ENCODE data around the gene LUZP2. TPM values are rescaled to one million over a fixed set of nuclear protein-coding genes. Genes with fewer than 3 reads are reported as not detected.

LUZP2 gene
- total RNA-seq, 4 donors from 2014 or later: under 0.01 TPM; not detected in 3

DNA sequence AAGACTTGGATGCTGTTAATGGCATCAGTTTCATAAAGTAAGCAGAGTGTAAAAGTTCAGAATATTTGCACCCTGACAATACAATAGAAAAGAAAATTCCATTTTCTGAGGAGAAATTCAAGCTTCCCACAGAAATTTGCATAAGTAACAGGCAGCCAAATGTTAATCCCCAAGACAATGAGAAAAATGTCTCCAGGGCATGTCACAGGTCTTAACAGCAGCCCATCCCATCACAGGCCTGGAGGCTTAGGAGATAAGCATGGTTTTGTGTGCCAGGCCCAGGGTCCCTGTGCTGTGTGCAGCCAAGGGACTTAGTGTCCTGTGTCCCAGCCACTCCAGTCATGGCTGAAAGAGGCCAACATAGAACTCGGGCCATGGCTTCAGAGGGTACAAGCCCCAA, 347.6 kb downstream of the LUZP2 start:
- H3K36me3 ChIP-seq: no peaks in the 10 kb centered on the region
- WGBS, 2 donors: 71 to 73% methylated on average over 1 of the region's 1 CpG
- no peaks in the 10 kb centered on the region for H3K4me1 ChIP-seq
- no peak overlapping the region for H3K4me3 ChIP-seq
- H3K27me3 ChIP-seq: no peaks in the 10 kb centered on the region
- TF ChIP-seq POLR2A (IDR thresholded peaks at IDR 0.05) (no peak), EP300 (IDR thresholded peaks at IDR 0.05) (no peak)
- TF ChIP-seq, protein P1, sequence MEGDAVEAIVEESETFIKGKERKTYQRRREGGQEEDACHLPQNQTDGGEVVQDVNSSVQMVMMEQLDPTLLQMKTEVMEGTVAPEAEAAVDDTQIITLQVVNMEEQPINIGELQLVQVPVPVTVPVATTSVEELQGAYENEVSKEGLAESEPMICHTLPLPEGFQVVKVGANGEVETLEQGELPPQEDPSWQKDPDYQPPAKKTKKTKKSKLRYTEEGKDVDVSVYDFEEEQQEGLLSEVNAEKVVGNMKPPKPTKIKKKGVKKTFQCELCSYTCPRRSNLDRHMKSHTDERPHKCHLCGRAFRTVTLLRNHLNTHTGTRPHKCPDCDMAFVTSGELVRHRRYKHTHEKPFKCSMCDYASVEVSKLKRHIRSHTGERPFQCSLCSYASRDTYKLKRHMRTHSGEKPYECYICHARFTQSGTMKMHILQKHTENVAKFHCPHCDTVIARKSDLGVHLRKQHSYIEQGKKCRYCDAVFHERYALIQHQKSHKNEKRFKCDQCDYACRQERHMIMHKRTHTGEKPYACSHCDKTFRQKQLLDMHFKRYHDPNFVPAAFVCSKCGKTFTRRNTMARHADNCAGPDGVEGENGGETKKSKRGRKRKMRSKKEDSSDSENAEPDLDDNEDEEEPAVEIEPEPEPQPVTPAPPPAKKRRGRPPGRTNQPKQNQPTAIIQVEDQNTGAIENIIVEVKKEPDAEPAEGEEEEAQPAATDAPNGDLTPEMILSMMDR (IDR thresholded peaks at IDR 0.05): no peak
- H3K9me3 ChIP-seq: no peaks in the 10 kb centered on the region
- H3K27ac ChIP-seq: no peak overlapping the region
- DNase-seq (ENCODE audit: low spot score in 2 of 2): no peak

DNA sequence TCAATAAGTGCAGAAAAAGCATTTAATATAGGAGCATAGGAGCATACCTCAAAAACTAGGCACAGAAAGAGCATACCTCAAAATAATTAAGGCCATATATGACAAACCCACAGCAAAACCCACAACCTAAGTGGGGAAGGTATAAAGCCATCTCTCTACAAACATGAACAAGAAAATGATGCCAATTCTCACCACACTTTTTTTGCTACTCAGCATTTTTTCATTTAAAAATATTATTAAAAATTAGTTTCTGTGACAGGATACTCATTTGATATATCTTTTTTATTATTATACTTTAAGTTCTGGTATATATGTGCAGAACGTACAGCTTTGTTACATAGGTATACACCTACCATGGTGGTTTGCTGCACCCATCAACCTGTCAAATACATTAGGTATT, 352.0 kb downstream of the LUZP2 start:
- no peak for DNase-seq (ENCODE audit: low spot score in 2 of 2)
- WGBS, 2 donors: 83 to 88% methylated on average over 1 of the region's 1 CpG
- TF ChIP-seq EP300 (IDR thresholded peaks at IDR 0.05): no peak
- TF ChIP-seq POLR2A (IDR thresholded peaks at IDR 0.05): no peak
- TF ChIP-seq, protein P1 (IDR thresholded peaks at IDR 0.05): no peak
- H3K27me3 ChIP-seq: no peaks in the 10 kb centered on the region
- no peaks in the 10 kb centered on the region for H3K36me3 ChIP-seq
- H3K4me3 ChIP-seq: no peak overlapping the region
- peaks cover 0 to 3% (median 0%) of the 10 kb centered on the region in 4 donors for H3K9me3 ChIP-seq
- H3K4me1 ChIP-seq: no peaks in the 10 kb centered on the region
- no peak overlapping the region for H3K27ac ChIP-seq

DNA sequence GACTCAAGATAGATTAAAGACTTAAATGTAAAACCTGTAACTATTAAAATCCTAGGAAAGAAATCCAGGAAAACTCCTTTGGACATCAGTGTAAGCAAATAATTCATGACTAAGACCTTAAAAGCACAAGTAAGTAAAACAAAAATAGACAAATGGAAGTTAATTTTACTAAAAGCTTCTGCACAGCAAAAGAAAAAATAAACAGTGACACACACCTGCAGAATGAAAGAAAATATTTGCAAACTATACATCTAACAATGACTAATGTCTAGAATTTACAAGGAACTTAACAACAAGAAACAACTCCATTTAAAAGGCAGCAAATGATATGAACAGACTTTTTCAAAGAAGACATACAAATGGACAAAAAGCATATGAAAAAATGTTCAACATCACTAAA, 359.1 kb downstream of the LUZP2 start:
- no peak for TF ChIP-seq POLR2A (IDR thresholded peaks at IDR 0.05)
- TF ChIP-seq, protein P1 (IDR thresholded peaks at IDR 0.05): no peak
- TF ChIP-seq EP300 (IDR thresholded peaks at IDR 0.05): no peak
- Histone ChIP-seq H3K27ac (no peak overlapping the region), H3K4me1 (no peaks in the 10 kb centered on the region), H3K27me3 (no peaks in the 10 kb centered on the region), H3K9me3 (peaks cover 0 to 9% (median 1%) of the 10 kb centered on the region in 4 donors), H3K4me3 (no peak overlapping the region), H3K36me3 (no peaks in the 10 kb centered on the region)
- DNase-seq (ENCODE audit: low spot score in 2 of 2): no peak

DNA sequence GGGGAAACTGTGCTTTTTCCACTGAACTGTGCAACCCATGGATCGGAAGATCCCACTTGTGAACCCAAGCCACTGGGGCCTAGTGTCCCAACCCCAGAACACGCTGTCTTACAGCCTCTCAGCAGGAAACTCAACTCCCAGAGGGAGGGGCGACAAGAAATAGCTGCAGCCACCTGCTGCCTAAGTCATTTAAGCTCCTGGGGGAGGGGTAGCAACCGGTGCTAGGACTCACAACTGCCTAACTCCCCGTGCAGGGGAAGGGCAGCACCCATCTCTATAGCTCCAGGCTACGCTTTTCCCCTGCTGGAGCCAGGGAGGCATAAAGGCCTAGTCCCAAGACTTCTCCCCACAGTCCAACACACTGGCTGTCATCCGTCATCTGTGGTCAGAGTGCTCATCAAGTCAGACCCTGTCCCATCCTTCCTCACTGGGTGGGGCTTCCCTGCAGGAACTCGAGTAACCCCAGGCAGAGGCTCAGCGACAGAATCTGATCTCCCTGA, 363.0 kb downstream of the LUZP2 start:
- H3K9me3 ChIP-seq: peaks cover 0 to 15% (median 2%) of the 10 kb centered on the region in 4 donors
- WGBS, 2 donors: 72 to 88% methylated on average over 8 to 9 of the region's 9 CpGs
- DNase-seq (ENCODE audit: low spot score in 2 of 2): no peak

DNA sequence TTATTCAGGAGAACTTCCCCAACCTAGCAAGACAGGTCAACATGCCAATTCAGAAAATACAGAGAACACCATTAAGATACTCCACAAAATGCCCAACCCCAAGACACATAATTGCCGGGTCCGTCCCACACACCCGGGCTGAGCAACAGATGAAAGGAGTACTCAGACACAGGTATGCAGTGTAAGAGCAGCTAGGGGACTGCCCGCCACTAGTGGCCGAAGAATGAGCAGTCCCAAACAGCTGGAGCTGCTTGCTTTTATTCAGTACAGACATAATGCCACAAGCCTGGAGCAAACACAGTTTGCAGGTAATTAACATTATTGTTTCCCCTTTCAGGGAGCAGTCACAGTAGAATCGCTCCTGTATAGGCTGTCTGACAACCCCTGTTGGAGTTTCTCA, 364.6 kb downstream of the LUZP2 start:
- no peaks in the 10 kb centered on the region for H3K4me1 ChIP-seq
- no peak for TF ChIP-seq EP300 (IDR thresholded peaks at IDR 0.05)
- TF ChIP-seq, protein P1 (IDR thresholded peaks at IDR 0.05): no peak
- no peak for TF ChIP-seq POLR2A (IDR thresholded peaks at IDR 0.05)
- no peak for DNase-seq (ENCODE audit: low spot score in 2 of 2)
- no peaks in the 10 kb centered on the region for H3K27me3 ChIP-seq
- no peak overlapping the region for H3K4me3 ChIP-seq
- H3K36me3 ChIP-seq: no peaks in the 10 kb centered on the region
- no peak overlapping the region for H3K27ac ChIP-seq
- 69 to 91% methylated on average over 6 of the region's 6 CpGs for WGBS, 2 donors
- peaks cover 0 to 15% (median 2%) of the 10 kb centered on the region in 4 donors for H3K9me3 ChIP-seq

More for the DNA sequence above, 363.0 kb downstream of the LUZP2 start:
- TF ChIP-seq, protein P1 (IDR thresholded peaks at IDR 0.05): no peak
- TF ChIP-seq POLR2A (IDR thresholded peaks at IDR 0.05) (no peak), EP300 (IDR thresholded peaks at IDR 0.05) (no peak)
- Histone ChIP-seq H3K27ac (no peak overlapping the region), H3K4me3 (no peak overlapping the region), H3K27me3 (no peaks in the 10 kb centered on the region), H3K4me1 (no peaks in the 10 kb centered on the region), H3K36me3 (no peaks in the 10 kb centered on the region)

All from tibial nerve (tissue), 4 donors.